Islet of Langerhans (tissue), 1 donor: Measurements from ENCODE around the gene FUT3.
"Not testable (repeated sequence)": the region's sequence is repeated elsewhere in the genome, so short reads cannot be mapped to it uniquely, and the experiment has no call there.

Source experiments
- FAIRE-seq: peaks from one replicate; lab custom pipeline; 2011; peaks lifted over from hg19 to GRCh38; lab: Jason Lieb, UNC

The FUT3 gene

DNA sequence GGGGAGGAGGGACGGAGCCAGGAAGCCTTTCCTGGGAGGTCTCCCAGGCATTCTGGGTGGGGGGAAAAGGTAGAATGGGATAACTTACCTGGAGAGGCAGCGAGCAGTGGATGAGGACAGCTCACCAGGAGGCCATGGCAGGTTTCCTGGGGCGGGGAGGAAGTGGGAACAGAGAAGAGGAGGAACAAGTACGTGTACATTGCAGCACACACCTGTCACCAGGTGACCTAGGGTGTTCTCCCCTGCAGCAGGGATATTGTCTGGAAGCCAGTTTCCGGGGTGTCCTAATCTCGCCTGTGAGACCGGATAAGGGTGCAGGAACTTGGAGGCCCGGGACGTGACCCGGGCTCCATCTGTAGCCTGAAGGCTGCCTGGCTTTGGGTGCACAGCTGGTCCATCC lies at the start of gene FUT3:
FUT3 (minus strand) TSS at position 148 of the 400 bp plus-strand sequence.
- no peak for FAIRE-seq

GRCh38 chr19:5900976-5901375 lies 49.7 kb upstream of the FUT3 start:
- no peak for FAIRE-seq

DNA sequence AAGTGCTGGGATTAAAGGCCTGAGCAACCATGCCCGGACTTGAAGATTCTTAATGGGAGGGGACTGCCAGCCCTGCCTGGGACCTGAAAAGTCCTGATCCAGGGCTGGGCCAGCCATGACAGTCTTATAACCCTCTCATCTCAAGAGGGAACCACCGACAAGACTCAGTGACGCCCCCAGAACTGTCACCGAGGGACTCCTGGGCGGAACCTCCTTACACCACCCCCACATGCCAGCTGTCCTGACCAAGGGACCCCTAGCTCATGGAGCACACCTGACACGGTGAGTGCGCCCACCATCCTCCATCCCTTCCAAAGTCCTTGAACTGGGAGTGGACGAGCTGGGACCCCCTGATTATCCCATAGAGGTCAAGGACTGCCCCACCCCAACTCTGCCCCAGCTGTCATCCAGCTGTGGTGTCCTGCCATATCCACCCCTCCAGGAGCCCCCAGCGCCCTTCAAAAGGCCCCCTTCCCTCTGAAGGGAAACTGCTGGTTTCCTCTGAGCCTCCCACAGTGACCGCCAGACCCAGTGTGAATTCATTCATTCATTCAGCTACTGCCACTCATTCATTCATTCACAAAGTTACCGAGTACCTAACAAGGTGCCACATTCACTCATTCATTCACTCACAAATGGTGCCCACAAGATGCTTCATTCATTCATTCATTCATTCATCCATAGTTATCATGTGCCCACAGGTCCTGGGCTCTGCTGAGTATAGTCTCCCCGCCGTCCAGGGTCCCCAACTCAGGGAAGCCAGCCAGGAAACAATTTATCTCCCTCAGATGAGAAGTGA lies 48.7 kb upstream of the FUT3 start:
- no peak for FAIRE-seq

- no peak for FAIRE-seq
Observed at GRCh38 chr19:5897189-5897969, 46.1 kb upstream of the FUT3 start.

DNA sequence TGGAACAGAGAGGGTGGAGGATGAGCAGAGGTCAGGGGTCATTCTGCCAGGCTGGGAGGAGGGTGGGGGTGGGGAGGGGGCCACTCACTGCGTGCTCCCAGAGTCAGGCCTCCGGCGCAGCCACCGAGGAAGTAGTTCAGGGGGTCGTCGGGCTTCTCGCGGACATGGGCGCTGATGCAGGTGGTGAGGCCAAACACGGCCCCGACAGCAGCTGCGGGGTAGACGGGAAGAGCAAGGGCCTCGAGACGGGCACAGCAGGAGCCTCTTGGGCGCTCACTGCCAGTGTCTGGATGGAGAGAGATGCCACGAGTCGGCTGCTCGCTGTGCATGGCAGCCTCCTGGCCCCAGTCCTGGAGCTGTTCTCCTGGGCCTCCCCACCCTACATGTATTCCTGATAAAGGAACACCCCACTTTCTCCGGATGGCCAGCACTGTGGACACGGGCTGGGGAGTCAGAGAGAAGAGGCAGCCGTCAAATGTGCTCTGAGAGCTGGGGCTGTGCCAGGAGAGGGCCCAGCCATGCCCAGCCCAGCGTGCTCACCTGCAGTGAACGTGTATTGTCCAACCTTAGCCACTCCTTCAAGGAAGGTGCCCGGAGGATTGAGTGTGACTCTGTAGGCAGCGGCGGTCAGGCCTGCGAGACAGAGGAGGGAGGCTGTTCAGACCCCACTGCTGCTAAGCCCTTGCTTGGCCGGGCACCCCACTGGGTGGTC lies 45.3 kb upstream of the FUT3 start:
- no peak for FAIRE-seq

- no peak for FAIRE-seq
Observed at GRCh38 chr19:5895890-5896289, 44.6 kb upstream of the FUT3 start.

DNA sequence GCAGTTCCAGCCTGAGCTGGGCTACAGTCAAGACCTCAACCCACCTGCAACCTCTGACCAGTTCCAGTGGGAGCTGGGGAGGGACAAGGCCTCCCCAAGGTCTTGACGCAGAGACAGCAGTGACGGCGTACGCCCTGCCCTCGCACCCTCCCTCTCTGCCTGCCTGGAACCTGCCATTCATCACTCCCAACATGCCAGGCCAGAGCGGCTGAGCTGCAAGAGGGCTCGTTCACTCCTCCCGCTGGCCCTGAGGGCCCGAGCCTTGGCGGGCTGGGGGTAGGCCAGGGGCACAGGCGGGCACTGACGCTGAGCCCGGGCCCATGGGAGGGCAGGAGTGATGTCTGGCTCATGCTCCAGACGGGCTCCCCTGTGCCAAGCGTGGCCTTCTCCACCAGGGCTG lies 44.2 kb upstream of the FUT3 start:
- no peak for FAIRE-seq

- no peak for FAIRE-seq
Observed at GRCh38 chr19:5894704-5895349, 43.6 kb upstream of the FUT3 start.

- no peak for FAIRE-seq
Observed at GRCh38 chr19:5893907-5894703, 42.9 kb upstream of the FUT3 start.

GRCh38 chr19:5893296-5893903 lies 42.2 kb upstream of the FUT3 start:
- no peak for FAIRE-seq

- FAIRE-seq: no peak
Observed at GRCh38 chr19:5892772-5893275, 41.6 kb upstream of the FUT3 start.

DNA sequence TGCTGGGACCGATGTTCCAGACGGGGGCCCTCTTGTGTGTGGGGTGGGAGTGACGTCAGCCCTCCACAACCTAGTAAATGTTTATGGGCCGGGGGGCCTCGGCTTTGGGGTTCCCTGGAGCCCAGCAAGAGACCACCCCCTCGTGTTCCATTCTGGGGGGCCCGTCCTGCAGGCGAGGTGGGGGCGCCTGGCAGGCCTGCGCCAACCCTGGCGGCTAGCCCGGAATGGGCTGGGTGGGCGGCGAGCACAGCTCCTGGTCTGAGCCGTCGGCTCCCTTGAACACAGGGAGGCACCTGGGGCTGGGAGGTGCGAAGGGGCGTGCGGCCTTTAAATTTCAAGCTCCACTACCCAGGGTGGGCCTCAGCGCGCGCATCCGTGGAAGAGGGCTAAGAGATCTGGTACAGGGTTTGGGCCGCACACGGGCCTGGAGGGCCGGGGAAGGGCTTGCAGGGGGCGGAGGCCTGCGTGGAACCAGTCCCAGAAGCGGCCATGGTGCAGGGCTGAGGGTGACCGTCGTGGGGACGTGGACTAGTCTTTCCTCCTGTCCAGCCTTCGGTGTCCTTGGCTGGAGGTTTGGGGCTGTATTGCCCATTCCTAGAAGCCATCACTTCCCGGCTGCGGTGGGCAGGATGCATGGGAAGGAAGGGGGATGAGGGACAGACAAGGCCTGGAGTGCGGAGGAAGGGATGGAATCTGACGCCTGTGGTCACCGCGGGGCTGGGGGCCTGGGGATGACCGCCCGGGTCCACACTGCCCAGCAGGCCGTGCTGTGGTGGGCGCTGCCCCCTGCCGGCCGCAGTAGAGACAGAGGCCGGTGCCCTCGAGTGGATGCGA lies 40.9 kb upstream of the FUT3 start:
- no peak for FAIRE-seq

DNA sequence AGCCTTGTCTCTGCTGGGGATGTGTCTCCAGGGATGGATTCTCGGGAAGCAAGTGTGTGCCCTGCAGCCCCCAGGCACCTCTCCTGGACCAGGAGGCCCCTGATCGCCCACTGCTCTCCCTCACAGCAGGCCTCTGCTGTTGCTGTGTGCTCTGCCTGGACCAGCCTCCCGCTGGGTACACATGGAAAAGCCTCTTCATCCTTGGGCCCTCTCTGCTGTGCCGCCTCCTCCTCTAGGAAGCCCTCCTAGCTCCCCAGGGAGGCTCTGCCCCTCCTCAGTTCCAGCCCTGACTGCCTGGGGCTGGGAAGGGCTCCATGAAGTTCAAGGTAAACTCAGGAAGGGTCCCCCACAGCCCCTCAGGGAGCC lies 40.3 kb upstream of the FUT3 start:
- FAIRE-seq: no peak

- no peak for FAIRE-seq
Observed at GRCh38 chr19:5890099-5890498, 38.9 kb upstream of the FUT3 start.

GRCh38 chr19:5889288-5889971 lies 38.2 kb upstream of the FUT3 start:
- FAIRE-seq: no peak

DNA sequence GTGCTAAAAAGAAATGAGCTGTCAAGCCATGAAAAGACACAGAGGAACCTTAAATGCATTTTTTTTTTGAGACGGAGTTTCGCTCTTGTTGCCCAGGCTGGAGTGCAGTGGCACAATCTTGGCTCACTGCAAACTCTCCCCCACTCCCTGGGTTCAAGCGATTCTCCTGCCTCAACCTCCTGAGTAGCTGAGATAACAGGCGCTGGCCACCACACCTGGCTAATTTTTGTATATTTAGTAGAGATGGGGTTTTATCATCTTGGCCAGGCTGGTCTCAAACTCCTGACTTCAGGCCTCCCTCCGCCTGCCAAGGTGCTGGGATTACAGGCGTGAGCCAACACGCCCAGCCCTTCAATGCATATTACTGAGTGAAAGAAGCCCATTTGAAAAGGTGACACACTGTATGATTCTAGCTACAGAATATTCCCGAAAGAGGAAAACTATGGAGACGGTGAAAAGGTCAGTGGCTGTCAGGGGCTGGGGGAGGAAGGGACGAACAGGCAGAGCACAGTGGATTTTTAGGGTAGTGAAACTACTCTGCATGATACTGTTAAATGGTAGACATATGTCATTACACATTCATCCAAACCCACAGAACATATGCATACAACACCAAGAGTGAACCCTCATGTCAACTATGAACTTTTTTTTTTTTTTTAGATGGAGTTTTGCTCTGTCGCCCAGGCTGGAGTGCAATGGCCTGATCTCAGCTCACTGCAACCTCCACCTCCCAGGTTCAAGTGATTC lies 33.0 kb upstream of the FUT3 start:
- FAIRE-seq: not testable (repeated sequence)

DNA sequence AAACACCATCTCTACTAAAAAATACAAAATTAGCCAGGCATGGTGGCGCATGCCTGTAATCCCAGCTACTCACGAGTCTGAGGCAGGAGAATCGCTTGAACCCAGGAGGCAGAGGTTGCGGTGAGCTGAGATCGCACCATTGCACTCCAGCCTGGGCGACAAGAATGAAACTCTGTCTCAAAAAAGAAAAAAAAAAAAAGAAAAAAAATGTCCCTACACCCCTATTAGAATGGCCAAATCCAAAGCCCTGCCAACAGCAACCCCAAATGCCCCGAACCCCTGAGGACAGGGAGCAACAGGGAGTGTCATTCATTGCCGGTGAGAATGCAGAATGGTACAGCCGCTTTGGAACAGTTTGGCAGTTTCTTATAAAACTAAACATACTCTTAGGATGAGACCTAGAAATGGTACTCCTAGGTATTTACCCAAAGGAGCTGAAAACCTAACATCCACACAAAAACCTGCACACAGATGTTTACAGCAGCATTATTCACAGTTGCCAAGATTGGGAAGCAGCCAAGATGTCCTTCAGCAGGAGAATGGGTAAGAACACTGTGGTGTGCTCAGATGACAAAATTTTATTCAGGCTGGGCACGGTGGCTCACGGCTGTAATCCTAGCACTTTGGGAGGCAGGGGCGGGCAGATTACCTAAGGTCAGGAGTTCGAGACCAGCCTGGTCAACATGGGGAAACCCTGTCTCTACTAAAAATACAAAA lies 32.1 kb upstream of the FUT3 start:
- FAIRE-seq: not testable (repeated sequence)

DNA sequence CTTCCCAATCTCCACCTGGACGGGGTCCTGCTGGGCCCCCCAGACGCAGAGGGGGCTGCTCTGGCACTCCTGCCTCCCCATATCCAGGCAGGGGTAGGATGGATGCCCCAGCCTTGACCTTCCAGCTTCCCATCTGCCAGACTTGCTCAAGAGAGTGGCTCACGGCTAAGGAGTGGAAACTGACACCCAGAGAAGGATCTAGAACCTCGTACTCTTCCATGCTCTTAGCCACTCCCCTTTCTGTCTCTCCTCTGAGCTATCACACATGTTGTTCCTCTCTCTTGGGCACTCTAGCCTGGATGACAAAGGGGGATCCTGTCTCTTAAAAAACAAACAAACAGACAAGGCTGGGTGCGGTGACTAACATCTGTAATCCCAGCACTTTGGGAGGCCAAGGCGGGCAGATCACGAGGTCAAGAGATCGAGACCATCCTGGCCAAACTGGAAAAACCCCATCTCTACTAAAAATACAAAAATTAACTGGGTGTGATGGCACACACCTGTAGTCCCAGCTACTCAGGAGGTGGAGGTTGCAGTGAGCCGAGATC lies 31.2 kb upstream of the FUT3 start:
- FAIRE-seq: no peak
